ENCODE measurements around the gene CCDC183. TPM values are rescaled to one million over a fixed set of nuclear protein-coding genes. Genes with fewer than 3 reads are reported as not detected.

The CCDC183 gene
- polyA plus RNA-seq, 3 donors: 0.54 to 2.1 TPM; not detected in 1

GRCh38 chr9:136761545-136761981, 34.6 kb upstream of the CCDC183 start:
- no peak overlapping the region for H3K27ac ChIP-seq (ENCODE audit: low read depth in 1 of 2, low read length in 2 of 2)
- intact Hi-C loops (cut with micrococcal nuclease): no loop called here
- Mint-ChIP-seq H3K36me3 (no peaks in the 10 kb centered on the region), H3K9me3 (peaks cover 0 to 5% (median 3%) of the 10 kb centered on the region in 7 donors), H3K4me1 (peaks cover 9% of the 10 kb centered on the region), H3K4me3 (no peak overlapping the region), H3K27ac (no peak overlapping the region), H3K27me3 (ENCODE audit: low read depth in 3 of 3) (peaks cover 3 to 13% (median 8%) of the 10 kb centered on the region in 3 donors)
- H3K4me3 ChIP-seq (replicated peaks in 1 of 3; ENCODE audit: low read depth in 2 of 3, low read length in 3 of 3): no peak overlapping the region
- H3K4me2 ChIP-seq (replicated peaks; ENCODE audit: extremely low read depth, low read length, poor library complexity, severe bottlenecking): no peak overlapping the region
- H3K36me3 ChIP-seq (replicated peaks in 1 of 2; ENCODE audit: control insufficient read depth in 1 of 2, insufficient read depth in 2 of 2, low read length in 2 of 2): no peaks in the 10 kb centered on the region
- 97% methylated on average over 7 of the region's 13 CpGs for WGBS (ENCODE audit: insufficient coverage)
- H2AFZ ChIP-seq (ENCODE audit: insufficient read depth, low read depth, low read length, poor library complexity, severe bottlenecking): no peak overlapping the region
- H3K9ac ChIP-seq (ENCODE audit: insufficient read depth, low read length, poor library complexity, severe bottlenecking): no peak overlapping the region
- no peak for DNase-seq
- TF ChIP-seq, protein P1, sequence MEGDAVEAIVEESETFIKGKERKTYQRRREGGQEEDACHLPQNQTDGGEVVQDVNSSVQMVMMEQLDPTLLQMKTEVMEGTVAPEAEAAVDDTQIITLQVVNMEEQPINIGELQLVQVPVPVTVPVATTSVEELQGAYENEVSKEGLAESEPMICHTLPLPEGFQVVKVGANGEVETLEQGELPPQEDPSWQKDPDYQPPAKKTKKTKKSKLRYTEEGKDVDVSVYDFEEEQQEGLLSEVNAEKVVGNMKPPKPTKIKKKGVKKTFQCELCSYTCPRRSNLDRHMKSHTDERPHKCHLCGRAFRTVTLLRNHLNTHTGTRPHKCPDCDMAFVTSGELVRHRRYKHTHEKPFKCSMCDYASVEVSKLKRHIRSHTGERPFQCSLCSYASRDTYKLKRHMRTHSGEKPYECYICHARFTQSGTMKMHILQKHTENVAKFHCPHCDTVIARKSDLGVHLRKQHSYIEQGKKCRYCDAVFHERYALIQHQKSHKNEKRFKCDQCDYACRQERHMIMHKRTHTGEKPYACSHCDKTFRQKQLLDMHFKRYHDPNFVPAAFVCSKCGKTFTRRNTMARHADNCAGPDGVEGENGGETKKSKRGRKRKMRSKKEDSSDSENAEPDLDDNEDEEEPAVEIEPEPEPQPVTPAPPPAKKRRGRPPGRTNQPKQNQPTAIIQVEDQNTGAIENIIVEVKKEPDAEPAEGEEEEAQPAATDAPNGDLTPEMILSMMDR (IDR thresholded peaks at IDR 0.05): no peak
- no peaks in the 10 kb centered on the region for H3K27me3 ChIP-seq (ENCODE audit: control insufficient read depth in 2 of 2, insufficient read depth in 2 of 2, low read length in 2 of 2)
- no peaks in the 10 kb centered on the region for H4K20me1 ChIP-seq (ENCODE audit: insufficient read depth, low read length)
- no peaks in the 10 kb centered on the region for H3K79me2 ChIP-seq (ENCODE audit: insufficient read depth, low read length)
- no peaks in the 10 kb centered on the region for H3K4me1 ChIP-seq (ENCODE audit: control insufficient read depth in 1 of 2, insufficient read depth in 2 of 2, low read length in 2 of 2)
- peaks cover 0 to under 1% of the 10 kb centered on the region in 2 donors for H3K9me3 ChIP-seq (replicated peaks in 1 of 2; ENCODE audit: control insufficient read depth in 1 of 2, insufficient read depth in 1 of 2, low read length in 2 of 2)

- Mint-ChIP-seq H3K36me3 (no peaks in the 10 kb centered on the region), H3K27ac (no peak overlapping the region), H3K4me1 (peaks cover 13% of the 10 kb centered on the region), H3K4me3 (no peak overlapping the region), H3K27me3 (ENCODE audit: low read depth in 3 of 3) (peaks cover 5 to 15% (median 14%) of the 10 kb centered on the region in 3 donors), H3K9me3 (peaks cover 0 to 2% (median 0%) of the 10 kb centered on the region in 7 donors)
- no peaks in the 10 kb centered on the region for H3K4me1 ChIP-seq (ENCODE audit: control insufficient read depth in 1 of 2, insufficient read depth in 2 of 2, low read length in 2 of 2)
- H3K4me3 ChIP-seq (replicated peaks in 1 of 3; ENCODE audit: low read depth in 2 of 3, low read length in 3 of 3): no peak overlapping the region
- no peak overlapping the region for H3K4me2 ChIP-seq (replicated peaks; ENCODE audit: extremely low read depth, low read length, poor library complexity, severe bottlenecking)
- no peak for DNase-seq
- H3K27ac ChIP-seq (ENCODE audit: low read depth in 1 of 2, low read length in 2 of 2): no peak overlapping the region
- intact Hi-C loops (cut with micrococcal nuclease): no loop called here
- no peaks in the 10 kb centered on the region for H3K36me3 ChIP-seq (replicated peaks in 1 of 2; ENCODE audit: control insufficient read depth in 1 of 2, insufficient read depth in 2 of 2, low read length in 2 of 2)
- 87% methylated on average over 10 of the region's 17 CpGs for WGBS (ENCODE audit: insufficient coverage)
- H3K79me2 ChIP-seq (ENCODE audit: insufficient read depth, low read length): no peaks in the 10 kb centered on the region
- TF ChIP-seq, protein P1 (IDR thresholded peaks at IDR 0.05): no peak
- no peak overlapping the region for H2AFZ ChIP-seq (ENCODE audit: insufficient read depth, low read depth, low read length, poor library complexity, severe bottlenecking)
- no peaks in the 10 kb centered on the region for H3K9me3 ChIP-seq (replicated peaks in 1 of 2; ENCODE audit: control insufficient read depth in 1 of 2, insufficient read depth in 1 of 2, low read length in 2 of 2)
- no peaks in the 10 kb centered on the region for H3K27me3 ChIP-seq (ENCODE audit: control insufficient read depth in 2 of 2, insufficient read depth in 2 of 2, low read length in 2 of 2)
- H3K9ac ChIP-seq (ENCODE audit: insufficient read depth, low read length, poor library complexity, severe bottlenecking): no peak overlapping the region
- no peaks in the 10 kb centered on the region for H4K20me1 ChIP-seq (ENCODE audit: insufficient read depth, low read length)
Observed at GRCh38 chr9:136762221-136762691, 33.9 kb upstream of the CCDC183 start.
